Upper lobe of left lung (tissue), 6 donors: Measurements from ENCODE around the gene RBBP7. TPM values are rescaled to one million over a fixed set of nuclear protein-coding genes. Genes with fewer than 3 reads are reported as not detected.

Experiments
- ATAC-seq, 2 donors: fragments of 200-7000 bp; cut with Tn5 transposase; one replicate each; pipeline ENCODE4 v1.9.1; 2022; ENCODE audit warnings: mild to moderate bottlenecking in 2 of 2, moderate library complexity in 2 of 2; ENCODE audit not compliant: low FRiP score in 2 of 2
- DNase-seq, 2 donors: peaks; one replicate each; pipeline ENCODE4 v3.0.0-alpha.2; 2019 to 2020
- H3K27ac ChIP-seq, 4 donors: fragments of 200-600 bp; sonication (generic); one replicate each; pipeline ENCODE4 v1.5.1; 2016 to 2019
- H3K27me3 ChIP-seq, 4 donors: fragments of 200-600 bp; sonication (generic); one replicate each; pipeline ENCODE4 v1.5.1; 2017 to 2019
- H3K36me3 ChIP-seq, 4 donors: fragments of 200-600 bp; sonication (generic); one replicate each; pipeline ENCODE4 v1.5.1; 2016 to 2019
- H3K4me1 ChIP-seq, 4 donors: fragments of 200-600 bp; sonication (generic); one replicate each; pipeline ENCODE4 v1.5.1; 2018 to 2019
- H3K4me3 ChIP-seq, 4 donors: fragments of 200-600 bp; sonication (generic); one replicate each; pipeline ENCODE4 v1.5.1; 2017 to 2019; ENCODE audit warnings: mild to moderate bottlenecking in 2 of 4, moderate library complexity in 1 of 4
- H3K9me3 ChIP-seq, 4 donors: fragments of 200-600 bp; sonication (generic); one replicate each; pipeline ENCODE4 v1.5.1; 2018 to 2019
- EP300 ChIP-seq, 4 donors: sonication (generic); formaldehyde crosslinking; IDR thresholded peaks; one replicate each; pipeline ENCODE4 v1.5.1; 2017; ENCODE audit warnings: antibody characterized with exemption in 4 of 4, control low read depth in 2 of 4
- POLR2A ChIP-seq, 4 donors: fragments of 450-650 bp; IDR thresholded peaks; one replicate each; pipeline ENCODE4 v1.5.1; 2016 to 2017; ENCODE audit warnings: antibody characterized with exemption in 4 of 4, mild to moderate bottlenecking in 2 of 4
- POLR2AphosphoS5 ChIP-seq, 2 donors: sonication (generic); formaldehyde crosslinking; IDR thresholded peaks; one replicate each; pipeline ENCODE4 v1.5.1; 2017; ENCODE audit warnings: antibody characterized with exemption in 2 of 2
- WGBS, 2 donors: methylation state at CpG; one replicate each; pipeline ENCODE4 v1.1.5; 2017 to 2018; 5-methylcytosine and 5-hydroxymethylcytosine counted together
- total RNA-seq, 6 donors: library from RNA; depleted of rRNA in 4 of 6; stranded (reverse); fragments of >200 nt in 4 of 6; gene quantifications; one replicate each; pipeline versions ENCODE4 v1.1.0 to v1.2.1, GENCODE V29; 2016 to 2021
- TF ChIP-seq, protein P1 (sequence below), 6 experiments: fragments of 450-650 bp in 4 of 6; fragments of 200-600 bp in 2 of 6; sonication (generic) in 2 of 6; IDR thresholded peaks; one replicate each; pipeline ENCODE4 v1.5.1; 2016 to 2019; ENCODE audit warnings: antibody characterized with exemption in 6 of 6
- donor health status: DM: no; HTN: no; CAD: no; lungs with moderate emphysema.
- donor health status: DM: no; HTN: yes; CAD: no; lungs with severe emphysema.

The RBBP7 gene
- total RNA-seq, 6 donors from 2014 or later = 59.1 to 73.3 (median 63.7) TPM

DNA sequence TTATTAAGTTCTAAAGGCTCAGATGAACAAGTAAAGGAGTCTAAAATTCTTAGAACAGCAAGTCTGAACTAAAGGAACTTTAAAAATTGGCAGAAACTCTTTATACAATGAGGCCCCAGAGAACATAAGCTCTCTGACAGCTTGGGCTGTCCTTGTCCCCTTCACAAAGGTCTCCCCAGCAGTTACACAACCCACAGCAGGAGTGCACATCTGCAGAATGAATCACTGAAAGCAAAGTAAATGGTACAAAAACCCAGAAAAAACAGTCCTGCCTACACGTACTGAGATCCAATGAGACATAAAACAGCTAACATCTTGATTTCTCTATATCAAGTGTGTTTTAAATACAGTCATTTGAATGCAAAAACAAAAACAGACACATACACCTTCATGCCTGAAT is 18.7 kb downstream of the RBBP7 start:
- 85 to 92% methylated on average over 1 of the region's 1 CpG for WGBS, 2 donors
- peaks cover 0 to 69% (median 5%) of the 10 kb centered on the region in 4 donors for H3K36me3 ChIP-seq
- ATAC-seq = no peak

DNA sequence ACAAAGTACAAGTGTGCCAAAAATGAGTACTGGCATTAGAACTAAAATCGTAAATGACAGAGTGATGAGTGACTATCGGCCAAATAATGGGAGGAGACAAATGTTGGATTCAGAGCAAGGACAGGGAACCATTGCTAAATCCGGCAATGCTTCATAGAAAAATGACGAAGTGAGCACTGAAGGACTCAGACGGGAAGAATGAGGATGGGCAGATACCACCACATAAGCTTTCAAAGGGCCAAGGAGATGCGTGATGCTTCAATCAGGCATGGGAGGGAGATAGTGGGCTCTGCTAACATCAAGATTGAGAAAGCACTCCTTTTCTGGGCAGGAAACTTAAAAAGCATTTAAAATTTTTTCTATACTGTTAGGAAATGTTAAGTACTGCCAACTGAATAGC is 21.6 kb downstream of the RBBP7 start:
- Histone ChIP-seq H3K27ac (no peak overlapping the region), H3K4me3 (no peak overlapping the region), H3K27me3 (no peaks in the 10 kb centered on the region), H3K9me3 (no peaks in the 10 kb centered on the region), H3K36me3 (peaks cover 0 to 80% (median 5%) of the 10 kb centered on the region in 4 donors), H3K4me1 (no peaks in the 10 kb centered on the region)
- WGBS, 2 donors = 72 to 90% methylated on average over 6 of the region's 6 CpGs
- no peak for DNase-seq
- TF ChIP-seq EP300 (IDR thresholded peaks at IDR 0.05) = no peak
- TF ChIP-seq POLR2AphosphoS5 (IDR thresholded peaks at IDR 0.05) = no peak
- TF ChIP-seq, protein P1, sequence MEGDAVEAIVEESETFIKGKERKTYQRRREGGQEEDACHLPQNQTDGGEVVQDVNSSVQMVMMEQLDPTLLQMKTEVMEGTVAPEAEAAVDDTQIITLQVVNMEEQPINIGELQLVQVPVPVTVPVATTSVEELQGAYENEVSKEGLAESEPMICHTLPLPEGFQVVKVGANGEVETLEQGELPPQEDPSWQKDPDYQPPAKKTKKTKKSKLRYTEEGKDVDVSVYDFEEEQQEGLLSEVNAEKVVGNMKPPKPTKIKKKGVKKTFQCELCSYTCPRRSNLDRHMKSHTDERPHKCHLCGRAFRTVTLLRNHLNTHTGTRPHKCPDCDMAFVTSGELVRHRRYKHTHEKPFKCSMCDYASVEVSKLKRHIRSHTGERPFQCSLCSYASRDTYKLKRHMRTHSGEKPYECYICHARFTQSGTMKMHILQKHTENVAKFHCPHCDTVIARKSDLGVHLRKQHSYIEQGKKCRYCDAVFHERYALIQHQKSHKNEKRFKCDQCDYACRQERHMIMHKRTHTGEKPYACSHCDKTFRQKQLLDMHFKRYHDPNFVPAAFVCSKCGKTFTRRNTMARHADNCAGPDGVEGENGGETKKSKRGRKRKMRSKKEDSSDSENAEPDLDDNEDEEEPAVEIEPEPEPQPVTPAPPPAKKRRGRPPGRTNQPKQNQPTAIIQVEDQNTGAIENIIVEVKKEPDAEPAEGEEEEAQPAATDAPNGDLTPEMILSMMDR (IDR thresholded peaks at IDR 0.05) = no peak
- TF ChIP-seq POLR2A (IDR thresholded peaks at IDR 0.05) = no peak
- no peak for ATAC-seq

More for the DNA sequence above, 18.7 kb downstream of the RBBP7 start:
- no peaks in the 10 kb centered on the region for H3K9me3 ChIP-seq
- no peaks in the 10 kb centered on the region for H3K4me1 ChIP-seq
- no peaks in the 10 kb centered on the region for H3K27me3 ChIP-seq
- no peak overlapping the region for H3K4me3 ChIP-seq
- DNase-seq = no peak
- TF ChIP-seq EP300 (IDR thresholded peaks at IDR 0.05) (no peak), POLR2A (IDR thresholded peaks at IDR 0.05) (no peak), POLR2AphosphoS5 (IDR thresholded peaks at IDR 0.05) (no peak)
- TF ChIP-seq, protein P1 (IDR thresholded peaks at IDR 0.05) = no peak
- H3K27ac ChIP-seq = no peak overlapping the region

DNA sequence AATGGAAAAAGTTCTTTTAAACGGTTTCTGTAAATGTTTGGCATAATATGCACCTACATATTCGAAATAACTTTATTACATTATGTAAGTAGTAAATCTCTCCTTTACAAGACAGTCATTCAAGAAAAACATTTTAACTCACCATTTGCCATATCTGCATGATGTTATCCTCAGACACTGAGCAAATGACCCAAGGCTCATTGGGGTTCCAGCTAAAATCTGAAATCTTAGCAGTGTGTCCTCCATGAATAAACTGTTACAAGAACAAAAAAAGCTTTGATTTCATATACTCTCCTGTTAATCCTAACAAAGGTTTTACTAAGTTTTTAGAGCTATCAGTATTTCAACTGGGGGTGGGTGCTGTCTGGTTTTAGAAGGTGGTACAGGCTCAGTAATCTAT is 24.5 kb downstream of the RBBP7 start:
- Histone ChIP-seq H3K4me1 (no peaks in the 10 kb centered on the region), H3K27ac (no peak overlapping the region), H3K36me3 (peaks cover 0 to 85% (median 6%) of the 10 kb centered on the region in 4 donors), H3K4me3 (no peak overlapping the region), H3K9me3 (no peaks in the 10 kb centered on the region), H3K27me3 (no peaks in the 10 kb centered on the region)
- no peak for ATAC-seq
- no peak for DNase-seq
- 88 to 96% methylated on average over 2 of the region's 2 CpGs for WGBS, 2 donors
- TF ChIP-seq EP300 (IDR thresholded peaks at IDR 0.05) (no peak), POLR2AphosphoS5 (IDR thresholded peaks at IDR 0.05) (no peak), POLR2A (IDR thresholded peaks at IDR 0.05) (no peak)
- TF ChIP-seq, protein P1 (IDR thresholded peaks at IDR 0.05) = no peak

DNA sequence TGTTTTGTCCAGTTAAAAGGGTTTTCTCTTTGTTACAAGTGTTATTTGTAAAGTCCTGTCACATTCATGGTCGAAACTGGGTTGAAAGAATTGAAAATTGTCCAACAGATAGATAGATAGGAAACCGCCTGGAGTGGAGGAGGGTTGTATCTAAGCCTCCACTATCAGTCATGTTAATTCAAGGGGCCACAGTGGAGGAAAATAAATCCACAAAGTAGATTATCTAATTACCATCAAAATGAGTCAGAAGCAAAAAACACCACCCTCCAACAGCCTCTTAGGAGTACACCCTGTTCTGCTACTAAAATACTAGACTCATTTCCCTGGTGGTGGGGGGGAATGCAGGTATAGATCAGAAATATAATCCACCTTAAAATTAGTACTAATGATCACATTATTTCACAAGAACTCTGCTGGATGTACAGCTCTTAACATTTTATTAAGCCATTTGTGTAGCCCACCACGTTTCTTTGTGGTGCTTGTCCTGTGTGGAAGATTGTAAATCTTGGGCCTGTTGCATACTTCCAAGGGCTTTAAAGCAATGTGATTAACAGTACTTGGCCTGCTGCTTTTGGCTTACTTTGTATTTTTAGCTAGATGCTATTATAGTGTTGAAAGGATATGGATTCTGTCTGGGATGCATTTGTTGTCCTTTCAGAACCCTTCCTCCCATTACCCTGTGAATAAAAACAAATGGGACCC is 26.8 kb downstream of the RBBP7 start:
- Histone ChIP-seq H3K9me3 (no peaks in the 10 kb centered on the region), H3K4me3 (no peak overlapping the region), H3K27ac (no peak overlapping the region), H3K4me1 (no peaks in the 10 kb centered on the region), H3K36me3 (peaks cover 0 to 95% (median 13%) of the 10 kb centered on the region in 4 donors), H3K27me3 (no peaks in the 10 kb centered on the region)
- WGBS, 2 donors = 62 to 84% methylated on average over 3 of the region's 3 CpGs
- DNase-seq (no peak), ATAC-seq (no peak)
- TF ChIP-seq POLR2AphosphoS5 (IDR thresholded peaks at IDR 0.05) = no peak
- TF ChIP-seq, protein P1 (IDR thresholded peaks at IDR 0.05) = no peak
- TF ChIP-seq POLR2A (IDR thresholded peaks at IDR 0.05) = no peak
- TF ChIP-seq EP300 (IDR thresholded peaks at IDR 0.05) = no peak

DNA sequence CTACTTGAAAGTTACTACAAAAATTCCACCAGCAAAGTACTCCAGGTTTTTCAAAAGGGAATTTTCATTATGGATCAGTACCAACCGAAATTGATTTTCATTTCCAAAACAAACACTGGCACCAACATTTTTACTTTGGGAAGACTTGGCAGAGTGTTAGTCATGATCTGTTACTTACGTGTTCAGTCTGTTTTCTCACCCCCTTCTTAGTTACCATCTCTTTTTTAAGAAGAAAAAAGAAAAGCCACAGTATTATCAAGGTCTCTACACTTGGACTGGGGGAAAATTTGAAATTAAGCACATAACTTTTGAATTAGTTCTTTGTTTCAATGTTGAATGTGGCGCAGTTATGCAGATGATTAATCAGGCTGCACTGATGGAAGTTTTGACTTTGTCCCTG is 27.5 kb downstream of the RBBP7 start:
- WGBS, 2 donors = 84 to 87% methylated on average over 3 of the region's 3 CpGs

More for the DNA sequence above, 27.5 kb downstream of the RBBP7 start:
- DNase-seq (no peak), ATAC-seq (no peak)
- Histone ChIP-seq H3K27ac (no peak overlapping the region), H3K36me3 (peaks cover 0 to 95% (median 16%) of the 10 kb centered on the region in 4 donors), H3K9me3 (no peaks in the 10 kb centered on the region), H3K4me3 (no peak overlapping the region), H3K4me1 (no peaks in the 10 kb centered on the region), H3K27me3 (no peaks in the 10 kb centered on the region)
- TF ChIP-seq, protein P1 (IDR thresholded peaks at IDR 0.05) = no peak
